MM.1S (cell line): ENCODE results near the gene KAZALD1.

Experiments
- DNase-seq: peaks from one replicate; pipeline ENCODE4 v3.0.0-alpha.2; 2015
- H2AFZ ChIP-seq: fragments of 300-600 bp; sonication (generic); 2 replicates; pipeline ENCODE4 v1.6.0; 2016; ENCODE audit warnings: antibody characterized with exemption, low read length
- H3F3A ChIP-seq: fragments of 300-600 bp; sonication (generic); 2 replicates; pipeline ENCODE4 v1.6.1; 2016; ENCODE audit warnings: mild to moderate bottlenecking, antibody characterized with exemption, low read length, moderate library complexity, mixed read lengths; ENCODE audit not compliant: insufficient read depth
- H3K27ac ChIP-seq: fragments of 300-600 bp; sonication (generic); 2 replicates; pipeline ENCODE4 v1.5.1; 2016; ENCODE audit warnings: mild to moderate bottlenecking, low read length
- H3K27me3 ChIP-seq: fragments of 300-600 bp; sonication (generic); replicated peaks from 2 replicates; pipeline ENCODE4 v1.6.0; 2016; ENCODE audit warnings: low read length; ENCODE audit not compliant: insufficient read depth
- H3K36me3 ChIP-seq: fragments of 300-600 bp; sonication (generic); replicated peaks from 2 replicates; pipeline ENCODE4 v1.6.1; 2016; ENCODE audit warnings: mild to moderate bottlenecking, low read length, mixed read lengths; ENCODE audit not compliant: insufficient read depth
- H3K4me1 ChIP-seq: fragments of 300-600 bp; sonication (generic); 2 replicates; pipeline ENCODE4 v1.6.1; 2016; ENCODE audit warnings: low read length, mixed read lengths
- H3K4me2 ChIP-seq: fragments of 300-600 bp; sonication (generic); 2 replicates; pipeline ENCODE4 v1.6.0; 2016; ENCODE audit warnings: low read depth, low read length
- H3K4me3 ChIP-seq: fragments of 300-600 bp; sonication (generic); 2 replicates; pipeline ENCODE4 v1.5.1; 2016; ENCODE audit warnings: low read length, mixed read lengths
- H3K79me2 ChIP-seq: fragments of 300-600 bp; sonication (generic); 2 replicates; pipeline ENCODE4 v1.6.1; 2016; ENCODE audit warnings: mixed run types, low read length, mixed read lengths
- H3K9ac ChIP-seq: fragments of 300-600 bp; sonication (generic); 2 replicates; pipeline ENCODE4 v1.6.1; 2016; ENCODE audit warnings: low read length, mixed read lengths
- H3K9me2 ChIP-seq: fragments of 300-600 bp; sonication (generic); replicated peaks from 2 replicates; pipeline ENCODE4 v1.6.1; 2016; ENCODE audit warnings: mild to moderate bottlenecking, low read length, mixed read lengths; ENCODE audit not compliant: insufficient read depth
- H3K9me3 ChIP-seq: fragments of 300-600 bp; sonication (generic); replicated peaks from 2 replicates; pipeline ENCODE4 v1.6.1; 2016; ENCODE audit warnings: mild to moderate bottlenecking, low read length, mixed read lengths; ENCODE audit not compliant: insufficient read depth
- H4K20me1 ChIP-seq: fragments of 300-600 bp; sonication (generic); 2 replicates; pipeline ENCODE4 v1.6.1; 2016; ENCODE audit warnings: mild to moderate bottlenecking, low read length, moderate library complexity, mixed read lengths; ENCODE audit not compliant: insufficient read depth
- EZH2 ChIP-seq: fragments of 300-600 bp; sonication (generic); optimal IDR thresholded peaks from 2 replicates; pipeline ENCODE3; 2017; ENCODE audit warnings: low read depth, mild to moderate bottlenecking, antibody characterized with exemption, low read length, mixed read lengths
- EZH2phosphoT487 ChIP-seq: fragments of 300-600 bp; sonication (generic); IDR thresholded peaks from 2 replicates; pipeline ENCODE4 v1.6.1; 2018; ENCODE audit warnings: antibody characterized with exemption, low read length
- TF ChIP-seq, protein P1 (sequence below): fragments of 300-600 bp; sonication (generic); IDR thresholded peaks from 2 replicates; pipeline ENCODE4 v1.5.1; 2016; ENCODE audit warnings: antibody characterized with exemption, low read length, mixed read lengths

The KAZALD1 gene

GRCh38 chr10:101031128-101031795 lies 30.5 kb upstream of the KAZALD1 start, which contains the start of the genes PDZD7 and SFXN3:
PDZD7 (minus strand) TSS chr10:101031129; CDS start chr10:101030219, 910 bp downstream.
SFXN3 (plus strand) TSS chr10:101031234; CDS start chr10:101034695, 3,461 bp downstream.
- no peaks in the 10 kb centered on the region for H3F3A ChIP-seq
- H3K4me3 ChIP-seq, result peak within 1 kb of the TSS; percentile 75
- no peak within 1 kb of the TSS for H3K27ac ChIP-seq
- H3K4me1 ChIP-seq, result peaks cover 7% of the 10 kb centered on the region; the same call in 1 of the 2 replicates
- no peaks in the 10 kb centered on the region for H4K20me1 ChIP-seq
- peaks cover 78% of the 10 kb centered on the region for H3K27me3 ChIP-seq
- no peaks in the 10 kb centered on the region for H3K79me2 ChIP-seq
- DNase-seq, result peak; percentile 92
- H3K36me3 ChIP-seq, result no peaks in the 10 kb centered on the region
- TF ChIP-seq EZH2, result no peak
- TF ChIP-seq, protein P1, sequence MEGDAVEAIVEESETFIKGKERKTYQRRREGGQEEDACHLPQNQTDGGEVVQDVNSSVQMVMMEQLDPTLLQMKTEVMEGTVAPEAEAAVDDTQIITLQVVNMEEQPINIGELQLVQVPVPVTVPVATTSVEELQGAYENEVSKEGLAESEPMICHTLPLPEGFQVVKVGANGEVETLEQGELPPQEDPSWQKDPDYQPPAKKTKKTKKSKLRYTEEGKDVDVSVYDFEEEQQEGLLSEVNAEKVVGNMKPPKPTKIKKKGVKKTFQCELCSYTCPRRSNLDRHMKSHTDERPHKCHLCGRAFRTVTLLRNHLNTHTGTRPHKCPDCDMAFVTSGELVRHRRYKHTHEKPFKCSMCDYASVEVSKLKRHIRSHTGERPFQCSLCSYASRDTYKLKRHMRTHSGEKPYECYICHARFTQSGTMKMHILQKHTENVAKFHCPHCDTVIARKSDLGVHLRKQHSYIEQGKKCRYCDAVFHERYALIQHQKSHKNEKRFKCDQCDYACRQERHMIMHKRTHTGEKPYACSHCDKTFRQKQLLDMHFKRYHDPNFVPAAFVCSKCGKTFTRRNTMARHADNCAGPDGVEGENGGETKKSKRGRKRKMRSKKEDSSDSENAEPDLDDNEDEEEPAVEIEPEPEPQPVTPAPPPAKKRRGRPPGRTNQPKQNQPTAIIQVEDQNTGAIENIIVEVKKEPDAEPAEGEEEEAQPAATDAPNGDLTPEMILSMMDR, result no peak
- no peak for TF ChIP-seq EZH2phosphoT487
- H3K9me2 ChIP-seq, result no peaks in the 10 kb centered on the region
- H3K9me3 ChIP-seq, result no peaks in the 10 kb centered on the region
- peak within 1 kb of the TSS; percentile 32; the same call in 1 of the 2 replicates for H3K9ac ChIP-seq
- peak within 1 kb of the TSS; percentile 99 for H2AFZ ChIP-seq
- peak within 1 kb of the TSS; percentile 100 for H3K4me2 ChIP-seq

- Histone ChIP-seq H2AFZ (peak overlapping the region; percentile 99), H3K4me1 (peaks cover 7% of the 10 kb centered on the region; the same call in 1 of the 2 replicates), H3K27ac (no peak overlapping the region), H3K36me3 (no peaks in the 10 kb centered on the region), H3F3A (no peaks in the 10 kb centered on the region), H3K27me3 (peaks cover 78% of the 10 kb centered on the region), H3K4me2 (peak overlapping the region; percentile 100), H3K79me2 (no peaks in the 10 kb centered on the region), H3K9me3 (no peaks in the 10 kb centered on the region), H3K9me2 (no peaks in the 10 kb centered on the region), H3K4me3 (peak overlapping the region; percentile 75), H3K9ac (no peak overlapping the region), H4K20me1 (no peaks in the 10 kb centered on the region)
- TF ChIP-seq EZH2phosphoT487 (no peak), EZH2 (no peak)
- TF ChIP-seq, protein P1, result no peak
- no peak for DNase-seq
Measured at GRCh38 chr10:101031796-101032636, 29.8 kb upstream of the KAZALD1 start.

DNA sequence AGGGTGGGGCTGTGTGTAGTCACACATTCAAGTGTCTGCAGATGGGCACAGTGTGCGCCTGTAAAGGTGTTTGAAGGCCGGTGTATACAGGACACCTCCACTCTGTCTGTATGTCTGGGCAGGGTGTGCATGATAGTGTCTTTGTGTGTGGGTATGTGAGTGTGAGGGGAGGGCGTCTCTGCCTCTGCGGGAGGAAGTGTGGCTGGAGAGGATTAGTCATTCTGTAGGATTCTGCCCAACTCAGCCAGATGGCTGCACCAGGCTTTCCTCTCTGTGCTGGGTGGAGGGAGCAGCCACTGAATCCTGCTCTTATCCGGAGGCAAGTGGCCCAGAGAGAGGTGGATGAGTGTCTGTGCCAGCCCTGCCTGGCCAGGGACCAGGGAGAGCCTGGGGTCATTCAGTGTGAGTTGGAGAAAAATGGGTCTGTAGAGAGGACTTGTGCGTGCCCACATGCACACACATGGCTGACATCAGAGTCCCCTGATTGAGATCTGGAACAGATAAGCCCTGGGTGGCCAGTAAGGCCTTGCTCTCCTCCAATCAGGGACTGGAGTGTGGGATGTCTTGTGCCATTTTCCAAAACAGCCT lies 29.1 kb upstream of the KAZALD1 start:
- no peaks in the 10 kb centered on the region for H3K9me3 ChIP-seq
- no peaks in the 10 kb centered on the region for H3K9me2 ChIP-seq
- H4K20me1 ChIP-seq, result no peaks in the 10 kb centered on the region
- H3K79me2 ChIP-seq, result no peaks in the 10 kb centered on the region
- no peaks in the 10 kb centered on the region for H3K36me3 ChIP-seq
- H3K4me3 ChIP-seq, result no peak overlapping the region
- no peaks in the 10 kb centered on the region for H3F3A ChIP-seq
- peaks cover 72% of the 10 kb centered on the region for H3K27me3 ChIP-seq
- H3K27ac ChIP-seq, result no peak overlapping the region
- H2AFZ ChIP-seq, result no peak overlapping the region
- no peak overlapping the region for H3K9ac ChIP-seq
- TF ChIP-seq EZH2 (no peak), EZH2phosphoT487 (no peak)
- TF ChIP-seq, protein P1, result no peak
- peaks cover 7% of the 10 kb centered on the region; the same call in 1 of the 2 replicates for H3K4me1 ChIP-seq
- DNase-seq, result no peak
- H3K4me2 ChIP-seq, result no peak overlapping the region
